GM12874 (cell line): ENCODE measurements around the gene PTBP3.

ENCODE experiments used
- TF ChIP-seq, protein P1 (sequence below): IDR thresholded peaks from 2 replicates; pipeline ENCODE4 v1.5.1; 2011; ENCODE audit warnings: low read depth, mild to moderate bottlenecking, control low read depth, low read length, moderate library complexity; ENCODE audit not compliant: insufficient read depth

Gene PTBP3

GRCh38 chr9:112218908-112219307 lies 114.5 kb downstream of the PTBP3 start:
- TF ChIP-seq, protein P1, sequence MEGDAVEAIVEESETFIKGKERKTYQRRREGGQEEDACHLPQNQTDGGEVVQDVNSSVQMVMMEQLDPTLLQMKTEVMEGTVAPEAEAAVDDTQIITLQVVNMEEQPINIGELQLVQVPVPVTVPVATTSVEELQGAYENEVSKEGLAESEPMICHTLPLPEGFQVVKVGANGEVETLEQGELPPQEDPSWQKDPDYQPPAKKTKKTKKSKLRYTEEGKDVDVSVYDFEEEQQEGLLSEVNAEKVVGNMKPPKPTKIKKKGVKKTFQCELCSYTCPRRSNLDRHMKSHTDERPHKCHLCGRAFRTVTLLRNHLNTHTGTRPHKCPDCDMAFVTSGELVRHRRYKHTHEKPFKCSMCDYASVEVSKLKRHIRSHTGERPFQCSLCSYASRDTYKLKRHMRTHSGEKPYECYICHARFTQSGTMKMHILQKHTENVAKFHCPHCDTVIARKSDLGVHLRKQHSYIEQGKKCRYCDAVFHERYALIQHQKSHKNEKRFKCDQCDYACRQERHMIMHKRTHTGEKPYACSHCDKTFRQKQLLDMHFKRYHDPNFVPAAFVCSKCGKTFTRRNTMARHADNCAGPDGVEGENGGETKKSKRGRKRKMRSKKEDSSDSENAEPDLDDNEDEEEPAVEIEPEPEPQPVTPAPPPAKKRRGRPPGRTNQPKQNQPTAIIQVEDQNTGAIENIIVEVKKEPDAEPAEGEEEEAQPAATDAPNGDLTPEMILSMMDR, result no peak

GRCh38 chr9:112212926-112213325 lies 120.5 kb downstream of the PTBP3 start:
- TF ChIP-seq, protein P1, result no peak

- TF ChIP-seq, protein P1, result no peak
Observed at GRCh38 chr9:112207451-112207850, 126.0 kb downstream of the PTBP3 start.

- TF ChIP-seq, protein P1, result no peak
Observed at GRCh38 chr9:112203536-112203935, 129.9 kb downstream of the PTBP3 start.

- TF ChIP-seq, protein P1, result no peak
Observed at GRCh38 chr9:112200711-112201110, 132.7 kb downstream of the PTBP3 start.

DNA sequence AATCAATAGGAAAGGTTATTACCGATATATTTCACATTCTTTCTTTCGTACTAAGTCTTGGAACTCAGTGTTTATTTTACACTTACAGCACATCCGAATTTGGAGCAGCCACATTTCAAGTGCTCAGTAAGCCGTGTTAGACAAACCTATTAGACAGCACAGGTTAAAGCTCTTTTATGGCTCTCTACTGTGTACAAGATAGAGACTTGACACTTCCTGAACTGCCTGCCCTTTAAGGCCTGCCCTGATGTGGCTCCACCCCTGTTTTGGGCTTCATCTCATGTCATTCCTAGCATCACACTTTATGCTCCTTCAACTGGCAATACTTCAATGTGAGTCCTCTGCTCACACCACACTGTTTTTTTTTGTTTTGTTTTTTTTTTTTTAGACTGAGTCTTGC lies 134.8 kb downstream of the PTBP3 start:
- TF ChIP-seq, protein P1, result no peak

- TF ChIP-seq, protein P1, result no peak
Observed at GRCh38 chr9:112194969-112195431, 138.4 kb downstream of the PTBP3 start.

DNA sequence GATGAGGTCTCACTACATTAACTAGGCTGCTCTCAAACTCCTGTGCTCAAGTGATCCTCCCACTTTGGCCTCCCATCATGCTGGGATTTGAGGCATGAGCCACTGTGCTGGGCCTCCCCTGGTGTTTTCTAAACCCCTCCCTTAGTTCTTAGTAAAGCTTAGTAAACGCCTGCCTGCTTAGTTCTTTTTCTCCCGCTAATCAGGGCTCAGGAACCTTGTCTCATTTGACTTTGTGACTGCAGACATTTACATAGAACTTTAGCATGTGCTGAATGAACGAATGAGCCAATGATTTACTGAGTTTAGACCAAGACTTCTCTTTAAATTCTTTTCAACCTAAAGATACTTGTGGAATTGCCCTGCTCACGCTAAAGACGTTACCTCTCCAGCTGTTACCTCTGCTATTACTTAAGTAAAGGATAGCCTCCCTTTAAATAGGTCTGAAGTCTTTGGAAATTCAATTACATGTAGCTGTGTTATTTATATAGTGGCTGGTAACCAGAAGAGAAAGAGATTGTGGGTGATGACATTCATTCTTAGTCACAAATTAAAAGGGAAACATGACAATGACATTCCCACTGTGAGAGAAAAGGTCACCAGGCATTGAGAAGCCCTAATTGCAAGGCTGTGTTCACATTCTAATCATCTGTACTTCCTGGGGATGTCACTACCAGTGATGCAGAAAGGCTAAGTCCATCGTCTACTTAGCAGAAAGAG lies 139.7 kb downstream of the PTBP3 start:
- TF ChIP-seq, protein P1, result no peak
